Fibroblast of lung (primary cell): Measurements from ENCODE around the gene ERGIC1. TPM values are rescaled to one million over a fixed set of nuclear protein-coding genes. Genes with fewer than 3 reads are reported as not detected.

ENCODE experiments used
- DNase-seq, 2 donors: peaks; one replicate each; pipeline versions ENCODE4 v3.0.0 to v3.0.0-alpha.2; 2010; ENCODE audit warnings: low read depth in 2 of 2
- H2AFZ ChIP-seq: 2 replicates; pipeline ENCODE4 v1.5.1; 2012; ENCODE audit warnings: low read length, control low read depth, inconsistent platforms
- H3K27ac ChIP-seq: 2 replicates; pipeline ENCODE4 v1.5.1; 2011; ENCODE audit warnings: low read length, control low read depth; ENCODE audit not compliant: insufficient read depth
- H3K27me3 ChIP-seq: 2 replicates; pipeline ENCODE4 v1.5.1; 2011; ENCODE audit warnings: mild to moderate bottlenecking, low read length; ENCODE audit not compliant: control insufficient read depth, insufficient read depth
- H3K36me3 ChIP-seq: 2 replicates; pipeline ENCODE4 v1.5.1; 2011; ENCODE audit warnings: low read length; ENCODE audit not compliant: control insufficient read depth, insufficient read depth
- H3K4me1 ChIP-seq: 2 replicates; pipeline ENCODE4 v1.5.1; 2011; ENCODE audit warnings: low read length; ENCODE audit not compliant: control insufficient read depth, insufficient read depth; ENCODE audit errors: extremely low read depth
- H3K4me2 ChIP-seq: 2 replicates; pipeline ENCODE4 v1.5.1; 2011; ENCODE audit warnings: low read length, control low read depth; ENCODE audit not compliant: insufficient read depth; ENCODE audit errors: extremely low read depth
- H3K4me3 ChIP-seq, 4 experiments: fragments of 200-600 bp in 1 of 4; sonication (generic) in 1 of 4; replicated peaks in 1 of 4; 2 replicates each; pipeline ENCODE4 v1.5.1; 2011 to 2016; ENCODE audit warnings: low read length in 4 of 4, low read depth in 3 of 4, mild to moderate bottlenecking in 3 of 4, control low read depth in 2 of 4, inconsistent platforms in 1 of 4, mixed read lengths in 1 of 4; ENCODE audit not compliant: insufficient read depth in 1 of 4; ENCODE audit errors: control extremely low read depth in 1 of 4
- H3K79me2 ChIP-seq: 2 replicates; pipeline ENCODE4 v1.5.1; 2012; ENCODE audit warnings: mild to moderate bottlenecking, low read length, inconsistent platforms; ENCODE audit not compliant: control insufficient read depth, insufficient read depth
- H3K9ac ChIP-seq: 2 replicates; pipeline ENCODE4 v1.5.1; 2011; ENCODE audit warnings: mild to moderate bottlenecking, low read length, control low read depth; ENCODE audit not compliant: insufficient read depth
- H3K9me3 ChIP-seq: 2 replicates; pipeline ENCODE4 v1.5.1; 2012; ENCODE audit warnings: low read depth, low read length; ENCODE audit not compliant: control insufficient read depth, insufficient read depth
- H4K20me1 ChIP-seq: 2 replicates; pipeline ENCODE4 v1.5.1; 2011; ENCODE audit warnings: low read length; ENCODE audit not compliant: control insufficient read depth, insufficient read depth; ENCODE audit errors: extremely low read depth
- EZH2 ChIP-seq: IDR thresholded peaks from 2 replicates; pipeline ENCODE4 v1.5.1; 2012; ENCODE audit warnings: low read length, control low read depth, mild to moderate bottlenecking; ENCODE audit errors: missing control alignments
- polyA minus RNA-seq: library from RNA; depleted of rRNA, polyadenylated mRNA; stranded (reverse); fragments of >200 nt; gene quantifications from 2 replicates; pipeline ENCODE4 v1.2.3, GENCODE V29; 2011; ENCODE audit warnings: low replicate concordance
- polyA plus RNA-seq, 2 donors: library from polyadenylated mRNA; depleted of rRNA in 1 of 2; stranded (reverse) in 1 of 2; unstranded in 1 of 2; fragments of >200 nt; gene quantifications; 2 replicates each; pipeline ENCODE4 v1.2.1, GENCODE V29; 2011 to 2012; ENCODE audit warnings: missing spikeins in 1 of 2
- total RNA-seq: library from RNA; depleted of rRNA; stranded (reverse); fragments of >200 nt; gene quantifications from 2 replicates; pipeline ENCODE4 v1.2.1, GENCODE V29; 2014
- TF ChIP-seq, protein P1 (sequence below), 2 donors: IDR thresholded peaks in 1 of 2; conservative IDR thresholded peaks in 1 of 2; 1 replicate in 1 of 2; 2 replicates in 1 of 2; pipeline ENCODE4 v1.5.1; 2011 to 2012; ENCODE audit warnings: low read length in 2 of 2, control low read depth in 1 of 2, inconsistent platforms in 1 of 2, low read depth in 1 of 2, mild to moderate bottlenecking in 1 of 2

ERGIC1 gene, protein sequence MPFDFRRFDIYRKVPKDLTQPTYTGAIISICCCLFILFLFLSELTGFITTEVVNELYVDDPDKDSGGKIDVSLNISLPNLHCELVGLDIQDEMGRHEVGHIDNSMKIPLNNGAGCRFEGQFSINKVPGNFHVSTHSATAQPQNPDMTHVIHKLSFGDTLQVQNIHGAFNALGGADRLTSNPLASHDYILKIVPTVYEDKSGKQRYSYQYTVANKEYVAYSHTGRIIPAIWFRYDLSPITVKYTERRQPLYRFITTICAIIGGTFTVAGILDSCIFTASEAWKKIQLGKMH
- total RNA-seq = 70.9 and 113 TPM in 2 replicates
- 168 and 171 TPM in 2 replicates for polyA plus RNA-seq
- 173 and 195 TPM in 2 replicates for polyA plus RNA-seq (2012)
- 269 and 362 TPM in 2 replicates for polyA minus RNA-seq

DNA sequence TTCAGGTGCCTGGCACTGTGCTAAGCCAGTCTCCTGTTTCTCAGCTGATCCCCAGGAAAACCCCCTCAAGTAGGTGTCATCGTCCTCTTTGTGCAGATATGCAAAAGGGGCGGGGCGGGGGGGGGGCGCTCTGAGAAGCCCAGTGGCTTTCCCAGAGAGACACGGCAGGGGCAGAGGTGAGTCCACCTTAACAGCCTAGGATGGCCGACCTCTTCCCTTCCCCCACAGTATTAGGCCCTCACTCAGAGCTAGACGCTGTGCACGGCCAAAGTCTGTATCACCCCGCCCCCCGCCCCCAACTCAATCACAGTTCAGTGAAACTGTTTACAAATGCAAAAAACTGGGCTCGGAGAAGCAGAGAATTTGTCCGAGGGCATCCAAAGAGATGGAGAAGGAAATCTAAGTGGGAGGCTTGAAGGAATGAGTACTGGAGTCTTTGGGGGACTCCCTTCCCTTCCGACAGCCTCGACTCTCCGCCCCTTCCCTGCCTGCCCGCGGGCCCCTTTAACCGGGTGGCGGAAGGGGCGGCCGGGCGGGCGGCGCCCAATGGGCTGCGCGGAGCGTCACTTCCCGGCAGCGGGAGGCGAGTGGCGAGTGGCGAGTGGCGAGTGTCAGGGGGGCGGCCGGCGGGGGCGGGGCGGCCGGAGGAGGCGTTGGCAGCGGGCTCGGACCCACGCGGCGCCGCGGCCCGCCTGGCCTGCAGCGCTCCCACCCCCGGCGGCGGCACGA lies at the start of gene ERGIC1:
ERGIC1 (plus strand) TSS at position 566 of the 729 bp plus-strand sequence; CDS start at position 729, 163 bp downstream.
- Histone ChIP-seq H3K27ac (peak within 1 kb of the TSS; percentile 88), H3K4me2 (peak within 1 kb of the TSS; percentile 93), H3K79me2 (peaks cover 42% of the 10 kb centered on the region), H3K4me1 (peaks cover 14% of the 10 kb centered on the region), H3K27me3 (no peaks in the 10 kb centered on the region), H3K9ac (peak within 1 kb of the TSS; percentile 96), H4K20me1 (no peaks in the 10 kb centered on the region), H3K9me3 (no peaks in the 10 kb centered on the region), H2AFZ (no peak within 1 kb of the TSS), H3K4me3 (peak within 1 kb of the TSS; percentile 71 to 96 (median 83)), H3K36me3 (peaks cover 3% of the 10 kb centered on the region)
- DNase-seq = peak; percentile 80 to 81
- TF ChIP-seq EZH2 = no peak
- TF ChIP-seq, protein P1, sequence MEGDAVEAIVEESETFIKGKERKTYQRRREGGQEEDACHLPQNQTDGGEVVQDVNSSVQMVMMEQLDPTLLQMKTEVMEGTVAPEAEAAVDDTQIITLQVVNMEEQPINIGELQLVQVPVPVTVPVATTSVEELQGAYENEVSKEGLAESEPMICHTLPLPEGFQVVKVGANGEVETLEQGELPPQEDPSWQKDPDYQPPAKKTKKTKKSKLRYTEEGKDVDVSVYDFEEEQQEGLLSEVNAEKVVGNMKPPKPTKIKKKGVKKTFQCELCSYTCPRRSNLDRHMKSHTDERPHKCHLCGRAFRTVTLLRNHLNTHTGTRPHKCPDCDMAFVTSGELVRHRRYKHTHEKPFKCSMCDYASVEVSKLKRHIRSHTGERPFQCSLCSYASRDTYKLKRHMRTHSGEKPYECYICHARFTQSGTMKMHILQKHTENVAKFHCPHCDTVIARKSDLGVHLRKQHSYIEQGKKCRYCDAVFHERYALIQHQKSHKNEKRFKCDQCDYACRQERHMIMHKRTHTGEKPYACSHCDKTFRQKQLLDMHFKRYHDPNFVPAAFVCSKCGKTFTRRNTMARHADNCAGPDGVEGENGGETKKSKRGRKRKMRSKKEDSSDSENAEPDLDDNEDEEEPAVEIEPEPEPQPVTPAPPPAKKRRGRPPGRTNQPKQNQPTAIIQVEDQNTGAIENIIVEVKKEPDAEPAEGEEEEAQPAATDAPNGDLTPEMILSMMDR (conservative IDR thresholded peaks at IDR 0.05 in 1 of 2, IDR thresholded peaks at IDR 0.05 in 1 of 2; ENCODE audit: low read depth in 1 of 2, low read length in 2 of 2) = no peak

DNA sequence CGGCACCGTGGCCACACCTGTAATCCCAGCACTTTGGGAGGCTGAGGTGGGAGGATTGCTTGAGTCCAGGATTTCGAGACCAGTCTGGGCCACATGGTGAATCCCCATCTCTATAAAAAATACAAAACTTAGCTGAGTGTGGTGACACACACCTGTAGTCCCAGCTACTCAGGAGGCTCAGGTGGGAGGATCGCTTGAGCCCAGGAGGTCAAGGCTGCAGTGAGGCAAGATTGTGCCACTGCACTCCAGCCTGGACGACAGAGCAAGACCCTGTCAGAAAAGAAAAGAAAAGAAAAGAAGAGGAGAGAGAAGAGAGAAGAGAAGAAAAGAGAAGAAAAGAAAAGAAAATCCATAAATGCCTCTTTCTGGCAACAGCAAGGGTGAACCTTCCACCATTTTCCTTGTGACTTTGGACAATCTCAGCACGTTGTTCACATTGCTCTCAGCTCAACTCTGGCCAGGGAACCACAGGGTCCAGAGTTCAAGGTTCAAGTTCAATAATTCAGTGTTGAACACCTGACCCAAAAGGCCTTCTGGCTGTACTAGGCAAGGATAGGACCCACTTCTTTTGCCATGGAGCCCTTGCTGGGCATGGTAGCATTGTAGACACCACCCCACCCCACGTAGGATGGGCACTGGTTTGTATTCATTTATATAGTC lies 48.5 kb upstream of the ERGIC1 start:
- no peak for TF ChIP-seq EZH2
- TF ChIP-seq, protein P1 (conservative IDR thresholded peaks at IDR 0.05 in 1 of 2, IDR thresholded peaks at IDR 0.05 in 1 of 2; ENCODE audit: low read depth in 1 of 2, low read length in 2 of 2) = no peak
- no peak overlapping the region for H3K9ac ChIP-seq

More for the DNA sequence above, 48.5 kb upstream of the ERGIC1 start:
- Histone ChIP-seq H2AFZ (no peak overlapping the region), H3K9me3 (no peaks in the 10 kb centered on the region), H3K36me3 (no peaks in the 10 kb centered on the region), H3K27me3 (no peaks in the 10 kb centered on the region), H4K20me1 (no peaks in the 10 kb centered on the region), H3K4me3 (no peak overlapping the region), H3K4me2 (no peak overlapping the region), H3K79me2 (no peaks in the 10 kb centered on the region), H3K4me1 (peaks cover 20% of the 10 kb centered on the region), H3K27ac (no peak overlapping the region)
- no peak for DNase-seq
